HG02885 (cell line): Measurements from ENCODE around the gene RPAIN.
A peak's percentile ranks its signal among the peaks of the same experiment; 100 is the strongest.

Experiments used
- ATAC-seq: cut with Tn5 transposase; IDR thresholded peaks from one replicate; pipeline ENCODE4 v1.9.1; 2021; ENCODE audit warnings: mild to moderate bottlenecking; ENCODE audit not compliant: unreplicated experiment, poor library complexity

Gene RPAIN, protein sequence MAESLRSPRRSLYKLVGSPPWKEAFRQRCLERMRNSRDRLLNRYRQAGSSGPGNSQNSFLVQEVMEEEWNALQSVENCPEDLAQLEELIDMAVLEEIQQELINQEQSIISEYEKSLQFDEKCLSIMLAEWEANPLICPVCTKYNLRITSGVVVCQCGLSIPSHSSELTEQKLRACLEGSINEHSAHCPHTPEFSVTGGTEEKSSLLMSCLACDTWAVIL

DNA sequence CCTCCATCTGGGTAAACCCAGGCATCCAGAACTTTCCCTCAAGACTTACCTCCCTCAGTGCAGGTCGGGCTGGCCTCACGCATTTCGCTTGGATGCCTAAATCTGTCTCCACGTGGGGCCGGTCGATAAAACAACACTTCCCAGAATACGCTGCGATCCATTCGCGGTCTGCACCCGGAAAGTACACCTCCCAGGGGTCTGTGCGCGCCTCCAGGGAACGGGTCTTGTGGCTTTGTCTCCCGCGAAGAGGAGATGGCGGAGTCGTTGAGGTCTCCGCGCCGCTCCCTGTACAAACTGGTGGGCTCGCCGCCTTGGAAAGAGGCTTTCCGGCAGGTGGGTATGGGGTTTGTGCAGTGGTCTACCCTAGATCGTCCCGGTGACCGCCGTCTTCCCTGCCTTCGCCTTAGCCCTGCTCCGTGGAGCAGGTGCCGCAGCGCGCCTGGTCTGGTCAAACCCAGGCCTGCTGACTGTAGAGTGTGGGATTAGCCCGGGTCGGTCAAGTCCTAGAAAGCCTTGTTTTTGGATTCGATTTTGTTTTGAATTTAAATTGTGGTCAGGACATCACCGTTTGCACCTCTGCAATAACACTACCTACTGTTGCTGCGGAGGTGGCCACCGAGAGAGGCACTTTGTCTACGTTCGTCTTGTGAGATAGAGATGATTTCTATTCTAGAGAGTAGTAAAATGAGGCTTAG lies at the start of gene RPAIN:
Gene RPAIN (plus strand): TSS at position 224 of the 695 bp plus-strand sequence. CDS start 29 bp downstream, at position 253.
- peak; percentile 57 for ATAC-seq

DNA sequence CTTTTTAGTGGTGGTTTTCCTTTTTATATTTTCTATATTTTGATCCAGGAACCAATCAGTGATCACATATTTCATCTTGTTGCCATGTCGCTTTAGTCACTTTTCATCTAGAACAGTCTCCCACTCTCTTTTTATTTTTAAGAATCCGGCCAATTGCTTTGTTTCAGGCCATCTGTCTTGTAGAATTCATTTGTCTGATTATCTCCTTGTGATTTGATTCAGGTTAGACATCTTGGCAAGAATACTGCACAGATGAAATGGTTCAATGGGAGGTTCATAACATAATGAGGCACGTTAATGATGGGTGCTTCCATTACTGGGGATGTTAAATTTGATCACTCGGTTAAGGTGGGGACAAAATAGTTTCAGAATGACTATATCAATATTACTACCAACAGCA lies 49.6 kb upstream of the RPAIN start:
- no peak for ATAC-seq

DNA sequence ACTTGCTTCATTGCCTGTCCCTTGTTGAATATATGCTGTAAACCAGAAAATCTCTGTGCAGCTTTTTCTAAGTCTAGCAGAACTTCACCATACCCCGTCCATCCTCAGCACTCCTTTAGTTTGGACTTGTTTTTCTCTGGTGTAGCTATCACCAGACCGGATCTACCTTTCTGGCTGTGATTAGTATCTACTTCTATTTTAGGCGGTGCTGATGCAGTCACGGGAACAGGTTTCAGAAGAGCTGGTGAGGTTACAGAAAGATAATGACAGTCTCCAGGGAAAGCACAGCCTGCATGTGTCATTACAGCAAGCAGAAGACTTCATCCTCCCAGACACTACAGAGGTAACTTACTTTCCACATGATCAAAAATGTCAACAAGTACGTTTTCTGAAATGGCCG lies 46.9 kb upstream of the RPAIN start:
- ATAC-seq: no peak

DNA sequence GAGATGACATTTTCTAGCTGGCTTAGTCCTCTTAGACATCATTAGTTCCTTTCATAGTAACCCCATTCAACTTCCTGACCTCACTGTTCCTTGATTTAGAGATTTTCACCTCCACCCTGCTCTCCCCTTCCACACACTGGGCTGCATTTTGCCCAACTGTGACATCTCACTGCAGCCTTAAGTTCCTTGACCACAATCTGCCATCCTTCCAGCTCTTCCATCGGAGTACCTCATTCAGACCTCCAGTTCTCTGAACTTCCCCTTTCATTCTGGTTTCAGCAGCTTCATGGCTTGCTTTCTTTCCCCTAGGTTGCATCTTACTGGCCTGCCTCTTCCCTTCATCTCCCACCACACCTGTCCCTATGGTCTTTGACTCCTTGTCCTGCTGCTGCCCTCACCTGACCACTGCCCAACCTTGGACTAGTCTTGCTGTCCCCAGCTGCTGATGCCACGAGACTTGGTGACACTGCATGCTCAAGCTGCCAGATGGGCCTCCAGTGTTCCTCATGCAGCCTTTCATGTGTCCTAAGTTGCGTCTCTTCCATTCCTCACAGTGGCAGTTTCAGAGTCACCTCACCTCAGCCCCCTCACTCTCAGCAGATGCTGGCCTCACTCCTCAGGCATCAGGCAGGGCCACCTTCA lies 41.3 kb upstream of the RPAIN start:
- ATAC-seq: no peak

DNA sequence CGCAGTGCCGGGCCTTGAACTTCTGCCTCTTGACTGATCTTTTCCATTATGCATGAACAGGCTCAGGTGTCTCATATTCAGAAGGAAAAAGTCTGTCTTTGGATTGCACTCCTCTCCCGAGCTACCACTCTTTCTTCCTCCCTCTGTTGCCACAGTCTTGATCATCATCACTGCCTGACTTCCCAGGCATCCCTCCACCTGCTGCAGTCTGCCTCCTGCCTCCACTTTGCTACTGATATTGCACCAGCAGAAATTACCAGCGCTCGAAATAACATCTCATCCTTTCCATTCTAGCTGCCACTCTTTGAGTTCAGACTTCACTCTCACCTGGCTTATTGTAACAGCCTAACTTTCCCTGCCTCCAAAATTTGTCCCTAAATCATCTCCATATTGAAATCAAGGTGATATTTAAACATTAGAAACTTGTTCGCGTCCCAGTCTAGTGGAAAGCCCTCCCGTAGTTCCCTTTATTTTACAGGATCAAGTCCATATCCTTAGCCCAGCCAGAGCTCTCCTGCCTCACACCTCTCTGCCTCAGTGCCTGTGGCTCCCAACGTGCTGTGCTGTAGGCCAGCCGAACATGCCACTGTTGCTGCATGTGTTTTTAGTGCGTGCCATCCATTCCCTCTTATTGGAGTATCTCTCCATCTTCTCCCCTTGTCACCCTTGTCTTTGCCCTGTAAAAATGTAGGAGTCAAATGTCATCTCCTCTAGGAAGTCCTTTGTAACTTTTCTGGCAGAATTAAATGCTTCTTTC lies 40.5 kb upstream of the RPAIN start:
- ATAC-seq: no peak

DNA sequence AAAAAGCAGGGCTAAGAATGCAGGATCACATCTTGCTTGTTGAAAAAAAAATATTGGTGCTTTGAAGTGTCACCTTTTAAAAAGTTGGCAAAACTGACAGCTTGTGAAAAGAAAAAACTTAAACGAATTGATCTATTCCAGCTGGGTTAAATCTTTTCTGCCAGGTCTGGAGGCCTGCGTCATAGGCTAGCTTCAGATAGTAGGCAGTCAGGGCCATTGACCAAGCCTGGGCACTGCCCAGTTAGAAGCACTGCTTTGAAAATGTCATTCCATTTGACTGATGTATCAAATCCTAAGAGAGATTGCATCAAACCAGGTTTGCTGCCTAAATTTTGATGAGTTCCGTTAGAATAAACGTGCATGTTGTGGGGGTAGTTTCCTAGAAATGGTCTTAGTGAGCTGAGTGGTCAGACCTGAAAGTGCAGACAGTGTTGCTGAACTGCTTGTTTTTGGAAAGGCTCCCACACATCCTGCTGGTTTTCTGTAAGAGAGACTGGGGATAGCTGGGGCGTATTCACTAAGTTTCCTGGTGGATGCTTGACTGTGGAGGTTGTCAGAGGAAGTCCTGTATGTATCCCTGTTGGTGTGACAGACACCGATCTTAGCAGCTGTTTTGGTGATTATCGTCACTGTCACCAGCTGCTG lies 39.4 kb upstream of the RPAIN start:
- ATAC-seq: no peak

DNA sequence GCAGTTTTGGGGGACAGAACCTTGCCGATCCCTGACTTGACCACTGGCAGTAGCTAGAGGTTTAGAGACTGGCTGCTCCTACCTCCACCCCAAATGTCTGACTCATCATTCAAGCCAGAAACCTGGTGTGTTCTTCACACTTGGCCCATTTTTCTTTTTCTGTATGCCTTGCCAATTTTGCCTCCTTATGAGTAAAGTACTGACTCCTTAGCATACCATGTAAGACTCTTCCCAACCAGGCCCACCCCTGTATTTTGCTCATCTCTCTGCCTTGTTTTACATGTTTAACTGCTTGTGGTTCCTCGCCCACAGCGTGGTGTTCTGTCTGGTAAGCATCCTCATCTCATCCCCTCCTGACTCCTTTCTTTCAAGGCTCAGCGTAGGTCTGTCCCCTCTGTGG lies 38.4 kb upstream of the RPAIN start:
- ATAC-seq: no peak

DNA sequence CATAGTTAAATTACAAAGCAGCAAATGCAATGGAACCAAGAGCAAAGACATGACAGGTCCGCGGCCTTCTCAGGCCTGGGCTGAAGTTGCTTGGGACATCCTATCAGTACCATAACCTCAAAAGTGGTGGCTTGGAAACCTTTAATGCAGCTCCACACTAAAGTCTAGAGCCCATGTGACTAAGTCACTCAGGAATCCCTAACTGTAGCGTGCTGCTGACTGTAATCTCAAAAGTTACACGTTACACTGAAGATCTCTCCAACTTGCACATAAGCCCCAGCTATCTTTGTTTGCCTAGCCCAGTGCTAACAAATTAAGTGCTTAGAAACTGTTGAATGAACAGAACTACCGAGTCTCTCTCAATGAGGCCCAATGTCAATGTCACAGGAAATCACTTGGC lies 28.3 kb upstream of the RPAIN start:
- no peak for ATAC-seq

DNA sequence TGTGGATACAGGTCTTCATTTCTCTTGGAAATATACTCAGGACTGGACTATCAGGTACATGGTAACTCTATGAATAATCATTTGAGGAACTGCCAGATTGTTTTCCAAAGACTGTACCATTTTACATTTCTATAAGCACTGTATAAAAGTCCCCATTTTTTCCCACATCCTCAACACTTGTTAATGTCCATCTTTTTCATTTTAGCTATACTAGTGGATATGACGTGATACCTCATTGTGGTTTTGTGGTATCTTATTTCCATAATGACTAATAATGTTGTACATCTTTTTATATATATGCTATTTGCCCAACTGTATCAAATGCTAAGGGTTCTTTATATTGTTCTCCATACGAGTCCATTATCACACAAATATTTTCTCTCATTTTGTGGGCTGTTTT lies 23.4 kb upstream of the RPAIN start:
- ATAC-seq: no peak

DNA sequence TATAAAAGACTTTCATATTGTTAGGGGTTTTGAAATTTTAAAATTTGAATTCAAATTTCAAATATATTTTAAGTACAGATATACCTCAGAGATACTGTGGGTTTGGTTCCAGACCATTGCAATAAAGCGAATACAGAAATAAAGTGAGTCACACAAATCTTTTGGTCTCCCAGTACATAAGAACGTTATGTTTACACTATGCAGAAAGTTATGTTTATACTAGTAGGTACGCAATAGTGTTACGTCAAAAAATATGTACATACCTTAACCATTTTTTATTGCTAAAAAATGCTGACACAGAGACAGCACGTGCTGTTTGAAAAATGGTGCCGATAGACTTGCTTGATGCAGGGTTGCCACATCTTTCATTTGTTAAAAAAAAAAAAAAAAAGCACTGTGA lies 20.2 kb upstream of the RPAIN start:
- ATAC-seq: no peak

DNA sequence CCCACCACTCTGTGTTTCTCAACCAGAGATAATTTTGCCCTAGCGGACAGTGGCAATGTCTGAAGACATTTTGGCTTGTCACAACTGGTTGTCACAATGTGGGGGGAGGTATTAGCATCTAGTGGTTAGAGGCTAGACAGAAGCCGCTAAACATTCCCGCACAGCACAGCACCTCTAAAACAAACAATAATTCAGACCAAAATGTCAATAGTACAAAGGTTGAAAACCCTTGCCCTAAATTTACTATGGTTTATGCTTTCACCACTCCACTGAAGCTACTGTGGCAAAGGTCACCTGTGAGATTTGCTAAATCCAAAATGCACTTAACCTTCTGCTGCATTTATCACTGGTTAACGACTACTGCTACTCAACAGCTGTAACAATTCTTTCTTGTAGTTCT lies 14.6 kb upstream of the RPAIN start:
- ATAC-seq: no peak

DNA sequence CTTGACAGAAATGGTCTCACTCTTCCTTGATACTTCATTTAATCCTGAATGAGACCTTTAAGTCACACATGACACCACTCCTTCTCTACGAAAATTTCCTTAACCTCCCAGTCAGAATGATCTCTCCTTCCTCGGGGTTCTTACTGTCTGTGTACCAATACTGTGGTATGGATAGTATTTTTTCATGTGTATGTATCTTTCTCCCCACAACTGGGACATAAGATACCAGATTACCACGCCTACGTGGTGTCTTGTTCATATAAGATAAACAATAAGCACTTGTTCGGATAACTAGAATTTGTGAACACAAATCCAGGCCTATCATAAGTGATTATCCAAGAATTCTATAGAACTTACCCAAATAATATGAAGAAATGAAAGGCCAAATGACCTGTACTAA lies 11.8 kb upstream of the RPAIN start:
- ATAC-seq: no peak

DNA sequence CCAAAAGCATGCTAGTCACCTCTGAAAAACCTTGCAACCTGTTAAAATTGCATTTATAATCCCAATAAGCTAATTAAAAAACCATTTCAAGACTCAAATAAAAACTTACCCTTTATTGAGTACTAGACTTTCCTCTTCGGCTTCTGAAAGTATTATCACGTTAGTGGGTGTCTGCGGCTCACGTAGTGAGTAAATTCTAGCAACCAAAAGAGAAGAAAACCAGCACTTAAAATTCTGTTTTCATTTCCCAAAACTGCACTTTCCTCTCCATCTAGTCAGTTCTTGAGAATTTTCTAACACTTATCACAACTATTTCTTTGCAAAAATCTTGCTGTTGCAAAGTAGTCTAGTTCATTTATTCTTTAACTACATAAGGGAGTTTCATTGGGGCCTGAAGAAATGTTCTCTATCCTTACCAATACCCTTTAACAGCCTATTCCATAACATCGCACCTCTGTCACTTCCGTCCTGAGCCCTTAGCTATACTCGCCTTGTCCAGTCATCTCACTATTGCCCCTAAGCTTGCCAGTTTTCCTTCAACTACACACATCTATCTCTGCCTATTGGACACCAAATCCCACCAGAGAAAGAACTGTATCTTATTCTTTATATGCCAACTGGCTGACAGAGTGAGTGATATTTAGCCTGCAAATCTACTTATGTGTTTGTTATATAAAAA lies 9.2 kb upstream of the RPAIN start:
- ATAC-seq: no peak

DNA sequence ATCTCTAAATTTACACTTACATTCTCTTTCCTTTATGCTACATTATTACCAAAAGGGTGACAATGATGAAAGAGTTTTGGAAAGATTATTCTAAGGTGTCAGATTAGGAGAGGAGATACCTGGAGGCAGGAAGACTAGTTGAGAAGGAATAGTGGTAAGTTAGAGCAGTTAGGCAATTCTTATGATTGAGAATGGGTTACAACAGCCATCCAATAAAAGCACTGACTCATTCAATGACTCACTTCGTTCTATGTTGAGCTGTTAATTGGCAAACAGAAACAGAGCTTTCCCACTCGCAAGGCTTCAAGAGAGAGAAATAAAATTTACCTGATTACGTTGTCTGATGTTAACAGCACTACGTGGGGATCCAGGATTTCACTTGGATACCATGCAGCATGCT lies 6.3 kb upstream of the RPAIN start:
- ATAC-seq: no peak

DNA sequence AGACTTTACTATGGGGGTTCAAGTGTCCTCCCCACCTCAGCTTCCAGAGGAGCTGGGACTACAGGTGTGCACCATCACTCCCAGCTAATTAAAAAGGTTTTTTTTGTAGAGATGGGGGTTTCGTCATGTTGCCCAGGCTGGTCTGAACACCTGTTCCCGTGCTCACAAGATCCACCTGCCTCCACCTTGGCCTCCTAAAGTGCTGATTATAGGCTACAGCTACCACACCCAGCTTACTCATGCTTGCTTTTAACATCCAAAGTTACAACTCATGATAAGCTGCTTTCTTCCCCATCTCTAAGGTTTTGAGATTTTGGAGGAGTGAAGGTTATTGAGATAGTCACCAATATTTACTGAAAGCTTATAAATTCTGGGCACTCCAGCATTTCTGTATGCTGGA lies 3.1 kb upstream of the RPAIN start:
- ATAC-seq: no peak

DNA sequence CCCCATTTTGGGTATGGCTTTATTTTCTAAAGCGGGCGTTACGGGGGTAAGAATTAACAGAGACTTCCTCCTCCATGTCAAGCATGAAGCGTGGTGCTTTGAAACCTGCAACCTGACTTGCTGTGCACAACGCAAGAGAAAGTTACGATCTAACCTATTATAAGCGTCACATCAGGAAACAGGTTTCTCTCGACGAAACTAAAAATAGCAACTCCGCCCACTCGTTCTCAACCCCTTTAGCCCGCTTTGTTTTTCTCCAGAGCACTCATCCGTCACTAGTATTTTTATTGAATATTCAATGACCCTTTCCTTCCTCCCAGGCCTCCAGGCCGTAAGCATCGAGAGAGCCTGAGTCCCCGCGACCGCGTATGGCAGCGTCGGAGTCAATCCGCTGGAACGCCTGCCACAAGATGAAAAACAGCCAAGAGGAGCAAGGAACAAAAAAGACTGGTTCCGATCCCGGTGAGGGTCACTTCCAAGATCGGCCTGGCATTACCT lies 1.1 kb upstream of the RPAIN start:
- peak; percentile 38 for ATAC-seq

DNA sequence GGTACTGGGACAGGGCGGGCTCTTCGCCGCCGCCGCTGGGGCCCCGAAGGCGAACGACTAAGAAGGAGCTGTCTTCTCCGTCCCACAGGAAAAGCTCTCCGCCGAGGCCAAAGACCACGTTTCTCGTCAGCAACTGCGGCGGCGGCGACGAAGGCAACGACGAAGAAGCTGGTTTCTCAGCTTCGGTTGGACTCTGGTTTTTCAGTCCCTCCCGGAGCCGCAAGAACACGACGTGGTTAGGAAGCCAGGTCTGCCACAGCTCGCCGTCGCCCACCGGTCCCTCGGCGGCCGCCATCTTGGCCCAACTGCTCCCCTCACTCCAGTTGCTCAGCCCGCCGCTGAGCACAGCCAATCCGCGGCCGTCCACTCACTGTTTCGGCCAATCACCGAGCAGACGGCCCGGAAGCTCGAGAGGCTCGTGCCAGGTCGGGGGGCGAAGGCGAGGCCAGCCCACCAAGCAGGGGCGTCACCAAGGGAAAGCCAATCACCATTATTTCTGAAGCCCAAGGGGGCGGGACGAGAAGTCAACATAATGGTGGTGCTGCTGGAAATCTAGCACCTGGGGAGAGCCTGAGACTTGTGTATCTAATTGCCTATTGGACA lies 525 bp upstream of the RPAIN start, which contains the start of gene NUP88:
Gene NUP88 (minus strand): TSS at position 307 of the 603 bp plus-strand sequence. CDS start 12 bp downstream, at position 295.
- ATAC-seq: peak; percentile 91

DNA sequence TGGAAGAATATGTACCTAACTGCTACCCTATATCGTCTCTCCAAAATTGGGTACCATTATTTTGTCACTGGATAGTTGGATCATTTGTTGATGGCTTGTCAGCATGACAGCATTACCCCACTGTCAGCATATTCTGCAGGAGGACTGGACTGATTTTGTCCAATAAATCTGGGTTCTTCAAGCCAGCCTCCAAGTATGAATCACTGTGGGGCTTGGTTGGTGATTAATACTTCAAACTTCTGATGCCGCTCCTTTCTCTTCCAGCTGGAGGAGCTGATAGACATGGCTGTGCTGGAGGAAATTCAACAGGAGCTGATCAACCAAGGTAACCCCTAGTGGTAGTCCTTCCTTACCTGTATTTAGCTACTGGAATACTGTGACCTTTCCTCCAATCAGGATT lies 2.5 kb downstream of the RPAIN start:
- ATAC-seq: no peak

DNA sequence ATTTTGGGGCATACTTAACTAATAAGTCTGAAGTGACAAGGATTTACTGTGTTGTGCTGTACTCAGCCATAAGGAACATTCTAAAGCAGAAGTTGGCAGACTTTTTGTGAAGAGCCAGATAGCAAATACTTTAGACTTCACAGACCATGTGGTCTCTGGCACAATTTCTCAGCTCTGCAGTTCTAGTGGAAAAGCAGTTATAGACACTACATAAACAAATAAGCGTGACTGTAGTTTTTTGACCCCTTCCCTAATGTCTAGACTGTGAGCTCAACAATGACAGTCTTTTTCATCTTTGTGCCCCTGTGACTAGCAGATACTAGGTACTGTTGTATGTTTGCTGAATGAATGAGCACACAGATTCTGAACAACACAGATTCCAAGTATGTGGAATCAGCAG lies 4.9 kb downstream of the RPAIN start:
- no peak for ATAC-seq
